Measurements from ENCODE around the gene PXYLP1. TPM values are rescaled to one million over a fixed set of nuclear protein-coding genes. Genes with fewer than 3 reads are reported as not detected.
"Not testable (repeated sequence)": the region's sequence is repeated elsewhere in the genome, so short reads cannot be mapped to it uniquely, and the experiment has no call there.

Gene PXYLP1
- total RNA-seq, 2 experiments from 2014 or later = 3.6 to 4.2 TPM

- intact Hi-C loops (cut with micrococcal nuclease; ENCODE audit: unreplicated experiment) = no loop called here
- Histone ChIP-seq H3K36me3 (ENCODE audit: insufficient read depth, low read length) (no peaks in the 10 kb centered on the region), H3K9me3 (ENCODE audit: low read length) (no peaks in the 10 kb centered on the region), H3K9me2 (ENCODE audit: insufficient read depth, low read length) (no peaks in the 10 kb centered on the region), H3K4me2 (ENCODE audit: low read length) (no peak overlapping the region), H3K79me2 (ENCODE audit: insufficient read depth, low read depth, low read length) (no peaks in the 10 kb centered on the region), H4K20me1 (ENCODE audit: insufficient read depth, low read length) (no peaks in the 10 kb centered on the region), H3K4me3 (ENCODE audit: low read depth, low read length, poor library complexity, severe bottlenecking) (no peak overlapping the region), H3K4me1 (ENCODE audit: insufficient read depth, low read length, poor library complexity, severe bottlenecking) (no peaks in the 10 kb centered on the region), H2AFZ (ENCODE audit: low read length) (no peak overlapping the region), H3K27ac (ENCODE audit: low read depth, low read length, poor library complexity, severe bottlenecking) (no peak overlapping the region)
- BruUV-seq (replicated peaks) = no TSS peak
- TF ChIP-seq EZH2phosphoT487 (IDR thresholded peaks at IDR 0.05; ENCODE audit: borderline replicate concordance, low read depth, low read length) (no peak), CTCF (conservative IDR thresholded peaks at IDR 0.05; ENCODE audit: low read length) (no peak)
- DNase-seq (ENCODE audit: low spot score) = no peak
- POLR2A ChIA-PET = no interaction called here
- CTCF ChIA-PET (ENCODE audit: unreplicated experiment) = no interaction called here
Observed at GRCh38 chr3:141203866-141204265, 27.8 kb upstream of the PXYLP1 start.

- H3K9me2 ChIP-seq (ENCODE audit: insufficient read depth, low read length) = no peaks in the 10 kb centered on the region
- DNase-seq (ENCODE audit: low spot score) = no peak
- H3K4me2 ChIP-seq (ENCODE audit: low read length) = no peak overlapping the region
- ChIA-PET CTCF (ENCODE audit: unreplicated experiment) (no interaction called here), POLR2A (no interaction called here)
- TF ChIP-seq CTCF (conservative IDR thresholded peaks at IDR 0.05; ENCODE audit: low read length) (no peak), EZH2phosphoT487 (IDR thresholded peaks at IDR 0.05; ENCODE audit: borderline replicate concordance, low read depth, low read length) (no peak)
- no peaks in the 10 kb centered on the region for H3K79me2 ChIP-seq (ENCODE audit: insufficient read depth, low read depth, low read length)
- no peaks in the 10 kb centered on the region for H3K4me1 ChIP-seq (ENCODE audit: insufficient read depth, low read length, poor library complexity, severe bottlenecking)
- H3K27ac ChIP-seq (ENCODE audit: low read depth, low read length, poor library complexity, severe bottlenecking) = no peak overlapping the region
- no peak overlapping the region for H3K4me3 ChIP-seq (ENCODE audit: low read depth, low read length, poor library complexity, severe bottlenecking)
- no peaks in the 10 kb centered on the region for H4K20me1 ChIP-seq (ENCODE audit: insufficient read depth, low read length)
- no peaks in the 10 kb centered on the region for H3K36me3 ChIP-seq (ENCODE audit: insufficient read depth, low read length)
- no peaks in the 10 kb centered on the region for H3K9me3 ChIP-seq (ENCODE audit: low read length)
- H2AFZ ChIP-seq (ENCODE audit: low read length) = no peak overlapping the region
- no TSS peak for BruUV-seq (replicated peaks)
- intact Hi-C loops (cut with micrococcal nuclease; ENCODE audit: unreplicated experiment) = no loop called here
Observed at GRCh38 chr3:141204343-141204742, 27.3 kb upstream of the PXYLP1 start.

GRCh38 chr3:141211306-141211705 is 20.3 kb upstream of the PXYLP1 start:
- H3K9me3 ChIP-seq (ENCODE audit: low read length); H2AFZ ChIP-seq (ENCODE audit: low read length); CTCF ChIA-PET (ENCODE audit: unreplicated experiment); POLR2A ChIA-PET; H3K4me3 ChIP-seq (ENCODE audit: low read depth, low read length, poor library complexity, severe bottlenecking); H3K36me3 ChIP-seq (ENCODE audit: insufficient read depth, low read length); H3K9me2 ChIP-seq (ENCODE audit: insufficient read depth, low read length); H3K27ac ChIP-seq (ENCODE audit: low read depth, low read length, poor library complexity, severe bottlenecking); H4K20me1 ChIP-seq (ENCODE audit: insufficient read depth, low read length); H3K4me1 ChIP-seq (ENCODE audit: insufficient read depth, low read length, poor library complexity, severe bottlenecking); H3K4me2 ChIP-seq (ENCODE audit: low read length); DNase-seq (ENCODE audit: low spot score); intact Hi-C loops (cut with micrococcal nuclease; ENCODE audit: unreplicated experiment); BruUV-seq (replicated peaks); H3K79me2 ChIP-seq (ENCODE audit: insufficient read depth, low read depth, low read length): not testable (repeated sequence)

All from OCI-LY7 (cell line).